NCI-H2227 (cell line): ENCODE measurements around the gene ATP9A.
"Not testable (repeated sequence)": the region's sequence is repeated elsewhere in the genome, so short reads cannot be mapped to it uniquely, and the experiment has no call there.

Source experiments
- DNase-seq: peaks from one replicate; lab custom pipeline; 2025; ENCODE audit not compliant: unreplicated experiment; lab: John Stamatoyannopoulos, UW

The ATP9A gene

DNA sequence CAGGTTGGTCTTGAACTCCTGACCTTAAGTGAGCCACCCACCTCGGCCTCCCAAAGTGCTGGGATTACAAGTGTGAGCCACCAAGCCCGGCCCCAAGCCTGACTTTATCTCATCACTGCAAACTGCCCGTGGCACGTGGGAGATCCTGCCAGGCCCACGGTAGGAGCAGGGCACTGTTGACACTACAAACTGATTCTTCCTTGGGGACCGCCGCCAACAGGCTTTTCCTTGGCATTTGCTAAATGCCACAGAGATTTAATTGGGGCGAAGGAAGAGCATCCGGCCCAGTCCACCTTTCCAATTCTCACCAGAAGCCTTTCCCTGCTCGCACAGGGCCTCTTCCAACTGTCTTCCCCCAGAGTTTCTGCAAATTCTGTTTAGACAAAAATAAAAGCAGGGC lies 11.0 kb downstream of the ATP9A start:
- DNase-seq, result no peak

DNA sequence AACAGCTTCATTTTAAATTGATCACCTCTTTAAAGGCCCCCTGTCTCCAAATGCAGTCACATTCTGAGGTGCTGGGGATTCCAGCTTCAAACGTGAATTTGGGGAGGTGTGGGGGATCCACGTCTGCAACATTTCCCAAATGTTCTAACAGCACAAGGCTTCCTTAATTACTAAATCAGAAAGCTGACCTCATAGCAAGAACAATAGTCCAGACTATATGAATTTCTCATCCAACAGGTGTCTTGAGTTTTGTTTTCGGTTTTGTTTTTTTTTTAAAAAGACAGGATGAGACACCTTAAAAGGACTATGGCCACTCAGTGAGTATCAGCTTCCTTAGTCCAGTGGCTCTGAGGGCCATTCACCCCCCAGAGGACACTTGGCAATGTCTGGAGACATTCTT lies 11.5 kb downstream of the ATP9A start:
- DNase-seq, result no peak

DNA sequence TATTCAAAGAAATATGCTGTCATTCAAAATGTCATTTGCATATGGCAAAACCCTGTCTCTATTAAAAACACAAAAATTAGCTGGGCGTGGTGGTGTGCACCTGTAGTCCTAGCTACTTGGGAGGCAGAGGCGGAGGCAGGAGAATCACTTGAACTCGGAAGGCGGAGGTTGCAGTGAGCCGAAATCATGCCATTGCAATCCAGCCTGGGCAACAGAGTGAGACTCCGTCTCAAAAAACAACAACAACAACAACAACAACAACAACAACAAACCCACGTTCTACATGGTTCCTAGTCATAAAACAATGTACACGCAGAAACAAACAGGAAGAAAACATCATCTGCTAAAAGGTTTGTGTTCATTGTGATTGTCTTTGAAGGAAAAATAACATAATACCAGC lies 15.0 kb downstream of the ATP9A start:
- not testable (repeated sequence) for DNase-seq

DNA sequence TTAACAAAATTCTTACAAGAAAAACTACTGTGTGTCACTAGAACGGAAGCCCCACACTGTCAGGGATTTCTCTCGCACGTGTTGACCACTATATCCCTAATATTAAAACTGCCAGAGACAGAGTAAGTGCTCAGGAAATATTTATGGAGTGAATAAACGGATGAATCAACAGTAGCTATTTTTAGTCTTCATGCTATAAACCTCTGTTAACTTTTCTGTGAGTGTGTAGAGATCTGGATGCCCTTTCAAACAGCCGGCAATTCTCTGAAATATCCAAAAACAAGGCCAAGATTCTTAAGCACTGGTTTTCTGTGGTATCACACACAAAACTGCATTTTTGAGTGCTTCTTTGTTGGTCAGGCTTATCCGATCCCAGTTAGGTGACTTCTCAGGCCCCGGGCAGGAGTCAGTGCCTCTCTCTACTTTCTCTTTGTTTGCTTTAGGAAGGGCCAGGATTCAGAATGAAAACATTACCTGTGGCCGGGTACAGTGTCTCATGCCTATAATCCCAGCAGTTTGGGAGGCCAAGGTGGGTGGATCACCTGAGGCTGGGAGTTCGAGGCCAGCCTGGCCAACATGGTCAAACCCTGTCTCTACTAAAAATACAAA lies 15.7 kb downstream of the ATP9A start:
- no peak for DNase-seq

DNA sequence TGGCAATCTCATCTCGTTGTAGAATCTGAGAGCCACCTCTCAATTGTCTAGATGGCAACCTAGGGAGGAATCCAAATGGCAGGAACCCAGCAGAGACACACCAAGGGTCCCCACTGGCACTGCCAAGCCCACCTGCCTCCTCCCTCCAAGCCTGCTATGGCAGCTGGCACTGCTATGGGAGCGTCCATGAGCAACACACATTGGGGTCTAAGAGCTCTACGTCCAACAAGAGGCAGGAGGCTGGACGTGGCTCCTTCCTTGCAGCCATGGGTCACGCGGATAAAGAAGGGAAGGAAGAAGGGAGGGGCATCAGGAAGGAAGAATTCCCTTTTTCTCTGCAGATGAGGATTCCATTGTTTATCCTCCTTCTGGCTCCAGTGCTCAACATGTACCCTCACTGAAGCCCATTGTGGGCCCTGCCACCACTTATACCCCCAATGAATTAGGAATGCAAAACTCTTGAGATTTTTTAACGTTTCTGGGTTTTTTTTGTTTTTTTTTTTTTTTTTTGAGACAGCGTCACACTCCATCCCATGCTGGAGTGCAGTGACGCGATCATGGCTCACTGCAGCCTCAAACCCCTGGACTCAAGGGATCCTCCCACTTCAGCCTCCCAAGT lies 17.3 kb downstream of the ATP9A start:
- DNase-seq, result no peak

DNA sequence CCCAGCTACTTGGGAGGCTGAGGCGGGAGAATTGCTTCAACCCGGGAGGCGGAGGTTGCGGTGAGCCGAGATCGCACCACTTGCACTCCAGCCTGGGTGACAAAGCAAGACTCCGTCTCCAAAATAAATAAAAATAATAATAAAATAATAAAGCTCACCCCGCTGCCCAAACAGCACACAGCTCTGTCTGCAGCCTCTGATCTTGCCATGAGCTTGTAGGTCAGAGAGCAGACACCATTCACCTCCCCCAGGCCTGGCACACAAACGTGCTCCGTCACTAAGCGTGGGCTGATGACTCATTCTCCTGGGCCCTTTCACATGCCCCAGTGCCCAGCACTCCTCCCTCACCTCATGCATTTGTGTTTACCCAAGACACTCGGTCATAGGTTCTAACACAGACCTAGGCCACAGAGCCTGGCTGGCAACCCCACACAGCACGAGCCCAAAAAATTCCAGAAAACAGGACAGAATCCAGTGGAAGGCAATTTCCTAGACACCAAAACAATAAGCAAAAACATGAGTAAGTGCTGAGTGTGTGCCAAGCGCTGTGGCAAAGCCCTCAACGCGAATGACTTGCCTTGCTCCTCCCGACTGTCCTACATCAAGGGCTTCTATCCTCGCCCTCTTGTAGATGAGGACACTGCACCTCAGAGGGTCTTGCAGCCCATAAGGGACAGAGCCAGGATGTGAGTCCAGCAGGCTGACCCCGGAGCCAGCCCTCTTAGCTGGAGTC lies 18.0 kb downstream of the ATP9A start:
- no peak for DNase-seq

DNA sequence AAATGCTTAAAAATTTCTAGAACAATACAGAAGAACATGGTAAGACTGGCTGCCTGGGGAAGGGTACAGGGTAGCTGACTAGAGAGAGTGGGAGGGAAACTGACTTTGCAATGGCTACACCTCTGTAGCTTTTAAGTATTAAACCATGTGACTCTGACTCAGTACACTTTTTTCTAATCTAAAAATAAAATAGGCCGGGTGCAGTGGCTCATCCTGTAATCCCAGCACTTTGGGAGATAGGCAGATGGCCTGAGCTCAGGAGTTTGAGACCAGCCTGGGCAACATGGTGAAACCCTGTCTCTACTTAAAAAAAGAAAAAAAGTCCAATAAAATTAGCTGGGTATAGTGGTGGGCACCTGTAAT lies 18.5 kb downstream of the ATP9A start:
- DNase-seq, result no peak

DNA sequence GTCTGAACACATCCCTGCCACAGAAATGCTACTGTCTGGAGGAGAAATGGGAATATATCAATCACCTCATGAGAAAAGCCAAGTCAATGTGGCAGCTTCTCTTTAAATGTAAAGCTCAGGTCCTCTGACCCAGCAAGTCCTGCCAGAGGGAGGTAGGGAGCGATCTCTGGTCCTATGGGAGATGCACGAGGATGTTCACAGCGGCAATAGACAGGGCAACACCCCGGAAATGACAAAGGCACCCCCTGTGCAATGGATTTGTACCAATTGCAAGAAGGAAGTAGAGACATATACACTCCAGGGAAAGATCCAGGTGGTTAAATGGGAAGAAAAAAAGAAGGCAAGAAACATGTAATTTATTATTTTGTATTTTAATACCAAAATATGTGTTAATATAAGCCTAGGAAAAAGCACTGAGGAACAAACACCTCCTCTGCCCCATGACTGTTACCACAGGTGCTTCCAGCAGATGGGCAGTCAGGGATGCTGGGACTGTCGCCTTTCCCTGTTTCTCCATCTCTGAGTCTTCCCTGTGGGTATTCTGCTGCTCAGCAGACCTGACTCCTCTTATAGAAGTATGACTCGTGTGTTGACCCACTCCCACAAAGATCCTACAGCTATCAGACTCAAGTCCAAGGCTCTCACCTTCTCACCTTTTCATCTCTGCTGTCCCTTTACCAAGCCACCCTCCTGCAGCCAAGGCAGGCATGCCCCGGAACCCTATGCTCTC lies 20.8 kb downstream of the ATP9A start:
- no peak for DNase-seq

DNA sequence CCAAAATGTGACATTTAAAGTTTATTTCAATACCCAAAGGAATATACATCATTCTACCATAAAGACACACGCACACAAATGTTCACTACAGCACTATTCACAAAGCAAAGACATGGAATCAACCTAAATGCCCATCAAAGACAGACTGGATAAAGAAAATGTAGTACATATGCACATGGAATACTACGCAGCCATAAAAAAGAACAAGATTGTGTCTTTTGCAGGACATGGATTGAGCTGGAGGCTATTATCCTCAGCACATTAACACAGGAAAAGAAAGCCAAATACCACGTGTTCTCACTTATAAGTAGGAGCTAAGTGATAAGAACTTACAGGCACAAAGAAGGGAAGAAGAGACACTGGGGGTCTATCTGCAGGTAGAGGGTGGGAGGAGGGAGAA lies 22.4 kb downstream of the ATP9A start:
- no peak for DNase-seq

DNA sequence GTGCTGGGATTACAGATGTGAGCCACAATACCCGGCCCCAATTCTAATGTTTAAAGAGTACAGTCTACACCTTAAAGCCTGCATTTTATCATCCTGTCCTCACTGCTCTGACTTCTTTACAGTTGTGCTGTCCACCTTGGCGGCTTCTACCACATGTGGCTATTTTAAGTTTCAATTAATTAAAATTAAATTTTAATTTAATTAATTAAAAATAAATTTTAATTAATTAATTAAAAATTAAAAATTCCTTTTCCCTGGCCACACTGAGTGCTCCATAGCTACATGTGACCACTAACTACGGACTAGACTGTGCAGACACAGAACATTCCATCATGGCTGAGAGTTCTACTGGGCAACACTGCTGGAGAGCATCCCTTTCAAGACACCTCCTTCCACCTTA lies 27.4 kb downstream of the ATP9A start:
- no peak for DNase-seq

DNA sequence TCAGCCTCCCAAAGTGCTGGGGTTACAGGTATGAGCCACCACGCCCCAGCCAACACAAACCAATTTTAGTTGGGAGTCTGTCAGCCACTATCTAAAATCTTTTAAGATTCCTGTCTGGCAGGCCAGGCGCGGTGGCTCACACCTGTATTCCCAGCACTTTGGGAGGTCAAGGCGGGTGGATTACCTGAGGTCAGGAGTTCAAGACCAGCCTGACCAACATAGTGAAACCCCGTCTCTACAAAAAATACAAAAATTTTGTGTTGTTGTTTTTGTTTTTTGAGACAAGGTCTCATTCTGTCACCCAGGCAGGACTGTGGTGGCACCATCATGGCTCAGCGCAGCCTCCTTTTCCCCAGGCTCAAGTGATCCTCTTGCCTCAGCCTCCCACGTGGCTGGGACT lies 27.9 kb downstream of the ATP9A start:
- not testable (repeated sequence) for DNase-seq

DNA sequence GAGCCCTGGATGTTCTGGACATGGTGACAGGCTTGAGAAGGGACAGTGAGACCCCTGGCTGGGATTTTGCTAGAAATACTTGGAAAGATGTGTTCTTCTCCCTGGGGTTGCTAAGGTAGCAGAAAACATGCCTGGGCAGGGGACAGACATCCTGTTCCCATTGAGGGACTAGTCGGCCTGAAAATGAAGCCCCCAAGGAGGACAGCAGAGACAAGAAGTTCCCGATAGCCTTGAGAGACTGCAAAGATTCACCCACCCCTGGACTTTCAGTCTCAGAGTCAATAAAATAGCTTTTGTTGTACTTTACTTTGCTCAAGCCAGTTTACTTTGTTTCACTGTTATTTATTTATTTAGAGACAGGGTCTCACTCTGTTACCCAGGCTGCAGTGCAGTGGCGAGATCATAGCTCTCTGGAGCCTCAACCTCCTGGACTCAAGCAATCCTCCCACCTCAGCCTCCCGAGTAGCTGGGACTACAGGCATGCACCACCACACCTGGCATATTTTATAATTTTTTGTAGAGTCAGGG lies 28.4 kb downstream of the ATP9A start:
- no peak for DNase-seq

DNA sequence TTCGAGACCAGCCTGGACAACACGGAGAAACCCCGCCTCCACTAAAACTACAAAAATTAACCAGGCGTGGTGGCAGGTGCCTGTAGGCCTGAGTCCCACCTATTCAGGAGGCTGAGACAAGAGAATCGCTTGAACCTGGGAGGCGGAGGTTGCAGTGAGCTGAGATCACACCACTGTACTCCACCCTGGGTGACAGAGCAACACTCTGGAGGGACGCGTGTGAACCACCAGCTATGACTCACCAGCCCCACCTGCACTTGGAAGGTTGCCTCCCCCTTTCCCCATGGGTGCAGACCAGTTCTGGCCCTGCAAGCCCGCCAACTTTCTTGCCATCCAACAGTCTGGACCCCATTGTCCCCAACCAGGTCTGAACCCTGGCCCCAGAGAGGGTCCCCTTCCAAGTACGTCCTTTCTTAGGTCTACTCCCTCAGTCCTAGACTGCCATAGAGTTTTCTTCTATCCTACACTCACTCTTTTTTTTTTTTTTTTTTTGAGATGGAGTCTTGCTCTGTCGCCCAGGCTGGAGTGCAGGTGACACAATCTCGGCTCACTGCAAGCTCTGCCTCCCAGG lies 29.2 kb downstream of the ATP9A start:
- DNase-seq, result no peak

DNA sequence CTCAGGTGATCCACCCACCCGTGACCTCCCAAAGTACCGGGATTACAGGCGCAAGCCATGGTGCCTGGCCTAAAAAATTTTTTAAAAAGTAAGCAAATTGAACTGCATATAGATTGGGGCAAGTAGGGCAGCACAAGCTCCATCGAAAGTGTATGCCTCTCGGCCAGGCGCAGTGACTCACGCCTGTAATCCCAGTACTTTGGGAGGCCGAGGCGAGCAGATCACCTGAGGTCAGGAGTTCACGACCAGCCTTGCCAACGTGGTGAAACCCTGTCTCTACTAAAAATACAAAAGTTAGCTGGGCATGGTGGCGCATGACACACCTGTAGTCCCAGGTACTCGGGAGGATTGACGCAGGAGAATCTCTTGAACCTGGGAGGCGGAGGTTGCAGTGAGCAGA lies 29.9 kb downstream of the ATP9A start:
- not testable (repeated sequence) for DNase-seq

DNA sequence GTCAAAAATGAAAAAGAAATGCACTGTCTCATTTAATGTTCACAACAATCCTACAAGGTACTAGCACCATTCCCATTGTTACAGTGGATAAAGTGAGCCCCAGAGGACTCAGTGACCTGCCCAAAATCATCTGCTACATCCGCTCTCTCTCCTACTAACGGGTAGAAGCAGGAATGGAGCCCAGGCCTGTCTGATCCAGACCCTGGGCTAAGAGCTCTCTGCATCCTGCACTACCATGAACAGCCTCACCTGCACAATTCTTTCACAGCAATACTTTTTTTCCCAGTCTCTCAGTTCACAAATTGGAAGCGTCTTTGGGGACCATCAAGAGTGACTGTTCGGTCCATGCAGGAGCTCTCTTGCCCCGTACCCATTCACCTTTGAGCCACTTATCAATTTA lies 31.2 kb downstream of the ATP9A start:
- no peak for DNase-seq

DNA sequence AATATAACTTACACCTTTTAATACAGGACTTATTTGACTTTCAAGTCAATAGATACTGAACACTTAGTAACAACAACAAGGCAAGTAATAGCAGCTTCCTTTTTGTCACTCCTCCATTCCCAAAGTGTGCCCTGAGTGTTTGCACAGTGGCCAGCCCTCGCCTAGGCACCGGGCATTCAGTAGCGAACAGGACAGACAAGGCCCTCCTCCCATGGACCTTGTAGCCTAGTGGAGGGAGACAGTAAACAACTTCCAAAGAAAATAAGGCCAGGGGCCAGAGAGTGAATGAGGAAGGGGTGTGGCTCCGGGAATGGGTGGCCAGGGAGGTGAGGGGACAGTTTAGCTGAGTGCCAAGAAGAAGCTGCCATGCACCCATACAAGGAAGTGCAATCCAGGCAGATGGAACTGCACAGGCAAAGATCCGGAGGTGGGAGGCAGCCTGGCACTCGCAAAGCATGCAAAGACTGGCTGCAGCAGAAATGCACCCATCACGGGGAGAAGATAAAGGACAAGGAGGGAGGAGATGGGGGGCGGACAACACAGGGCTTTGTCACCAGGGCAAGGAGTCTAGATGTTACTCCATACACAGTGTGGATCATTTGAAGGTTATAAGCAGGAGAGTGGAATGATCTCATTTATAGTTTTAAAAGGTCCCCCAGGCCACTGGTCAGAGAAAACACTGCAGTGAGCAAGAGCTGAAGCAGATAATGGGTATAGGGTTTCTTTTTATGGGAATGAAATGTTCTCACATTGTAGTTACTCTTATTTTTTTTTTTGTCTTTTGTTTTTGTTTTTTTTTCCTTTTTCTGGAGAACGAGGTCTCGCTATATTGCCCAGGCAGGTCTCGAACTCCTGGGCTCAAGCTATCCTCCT lies 32.2 kb downstream of the ATP9A start:
- no peak for DNase-seq

DNA sequence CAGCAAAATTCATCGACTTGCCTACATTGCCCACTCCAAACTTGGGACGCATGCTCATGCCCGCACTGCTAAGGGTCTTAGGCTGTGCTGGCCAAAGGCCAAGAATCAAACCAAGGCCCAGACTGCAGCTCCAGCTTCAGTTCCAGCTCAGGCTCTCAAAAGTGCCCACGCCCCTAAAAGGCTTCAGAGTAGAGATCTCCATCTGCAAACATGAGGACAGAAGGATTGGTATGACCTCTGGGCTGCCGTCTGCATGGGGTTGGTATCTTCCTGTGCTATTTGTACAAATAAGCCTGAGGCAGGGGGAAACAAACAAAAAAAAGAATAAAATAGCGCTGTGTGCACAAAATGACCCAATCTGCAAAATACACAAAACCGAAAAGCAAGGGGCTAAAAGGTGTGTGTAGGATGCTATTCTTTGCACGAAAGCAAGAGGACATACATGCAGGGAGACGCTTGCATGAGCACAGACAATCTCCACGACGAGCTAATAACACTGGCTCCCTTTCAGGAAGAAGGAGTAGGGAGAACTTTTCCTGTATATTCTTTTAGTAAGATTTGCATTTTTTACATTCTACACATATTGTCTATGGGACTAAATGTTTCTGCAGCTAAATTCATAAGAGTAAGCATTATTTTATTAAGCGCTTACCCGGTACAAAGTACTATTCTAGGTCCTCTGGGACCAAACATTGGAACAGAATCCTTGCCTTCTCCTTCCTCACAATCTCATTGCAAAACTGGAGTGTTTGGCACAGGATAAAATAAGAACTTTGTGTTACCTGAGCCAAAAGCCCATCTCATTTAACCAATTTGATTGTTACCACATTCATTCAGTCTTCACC lies 33.1 kb downstream of the ATP9A start:
- DNase-seq, result no peak

DNA sequence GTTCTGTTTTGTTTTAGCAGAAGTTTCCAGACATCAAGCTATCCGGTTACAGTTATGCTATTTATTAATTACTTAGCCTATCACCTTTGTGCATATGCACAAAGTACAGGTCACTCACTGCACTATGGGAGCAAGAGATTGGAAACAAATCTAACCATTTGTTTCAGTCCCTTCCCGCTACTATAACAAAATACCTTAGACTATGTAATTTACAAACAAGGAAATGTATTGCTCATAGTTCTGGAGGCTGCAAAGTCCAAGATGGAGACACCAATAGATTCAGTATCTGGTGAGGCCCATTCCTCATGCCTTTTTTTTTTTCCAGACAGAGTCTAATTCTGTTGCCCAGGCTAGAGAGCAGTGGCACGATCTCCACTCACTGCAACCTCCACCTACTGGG lies 35.1 kb downstream of the ATP9A start:
- DNase-seq, result no peak

DNA sequence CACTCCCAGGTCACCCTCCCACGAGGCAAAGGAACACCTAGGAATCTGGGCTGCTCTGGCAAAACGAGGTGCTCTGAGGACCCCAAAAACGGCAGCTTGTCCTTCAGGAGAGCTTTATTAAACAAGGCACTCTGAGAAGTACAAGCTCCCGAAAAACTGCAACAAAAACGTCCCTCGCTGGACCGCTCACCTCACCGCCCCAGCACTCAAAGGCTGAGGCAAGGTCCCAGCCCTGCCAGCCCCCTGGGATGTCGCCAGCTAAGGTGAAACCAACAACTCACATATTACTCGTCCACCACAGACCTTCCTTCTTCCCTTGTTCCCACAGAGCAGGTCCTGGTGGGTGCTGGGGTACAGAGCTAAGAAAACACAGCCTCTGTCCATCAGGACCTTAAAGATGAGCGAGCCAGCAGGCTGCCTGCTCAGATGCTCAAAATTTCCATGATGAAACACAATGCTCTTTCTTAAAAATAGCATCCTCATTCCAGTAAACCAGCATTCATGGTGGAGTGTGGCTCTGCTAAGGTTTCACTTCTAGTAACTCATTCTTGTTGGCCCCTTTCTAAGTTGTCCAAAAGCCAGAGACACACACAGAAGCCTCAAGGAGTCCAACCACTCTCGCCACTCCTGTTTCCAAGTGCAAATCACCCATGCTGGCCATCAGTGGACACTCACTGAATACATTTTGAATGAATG lies 35.9 kb downstream of the ATP9A start:
- DNase-seq, result no peak
